HG03139 (cell line): ENCODE results near the gene TMC4.

Source experiments
- ATAC-seq: cut with Tn5 transposase; IDR thresholded peaks from one replicate; pipeline ENCODE4 v1.9.1; 2021; ENCODE audit not compliant: unreplicated experiment

Gene TMC4

GRCh38 chr19:54133957-54134590 is 38.9 kb downstream of the TMC4 start:
- no peak for ATAC-seq

DNA sequence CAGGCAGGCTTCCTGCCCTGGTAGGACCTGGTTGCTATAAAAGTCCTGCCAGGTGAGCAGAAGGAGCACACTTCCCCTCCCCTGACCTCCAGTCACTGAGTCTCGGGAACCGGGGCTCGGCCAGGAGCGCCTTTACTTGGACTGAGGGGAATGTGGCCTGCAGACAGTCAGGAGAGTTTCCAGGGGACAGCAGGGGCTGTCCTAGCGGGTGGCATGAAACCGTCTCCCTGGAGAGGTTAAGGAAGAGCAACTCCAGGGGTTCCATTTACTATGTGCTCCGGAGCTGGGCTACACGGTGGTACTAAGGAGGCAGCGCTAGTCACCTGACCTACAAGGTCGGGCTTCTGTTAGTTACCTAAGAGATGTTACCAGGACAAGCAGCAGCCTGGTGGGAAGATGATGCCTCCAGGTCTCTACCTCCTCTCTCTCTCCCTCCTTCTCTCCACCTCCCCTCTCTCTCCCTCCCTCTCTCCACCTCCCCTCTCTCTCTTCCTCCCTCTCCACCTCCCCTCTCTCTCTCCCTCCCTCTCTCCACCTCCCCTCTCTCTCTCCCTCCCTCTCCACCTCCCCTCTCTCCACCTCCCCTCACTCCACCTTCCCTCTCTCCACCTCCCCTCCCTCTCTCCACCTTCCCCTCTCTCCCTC is 39.5 kb downstream of the TMC4 start:
- ATAC-seq, result no peak

DNA sequence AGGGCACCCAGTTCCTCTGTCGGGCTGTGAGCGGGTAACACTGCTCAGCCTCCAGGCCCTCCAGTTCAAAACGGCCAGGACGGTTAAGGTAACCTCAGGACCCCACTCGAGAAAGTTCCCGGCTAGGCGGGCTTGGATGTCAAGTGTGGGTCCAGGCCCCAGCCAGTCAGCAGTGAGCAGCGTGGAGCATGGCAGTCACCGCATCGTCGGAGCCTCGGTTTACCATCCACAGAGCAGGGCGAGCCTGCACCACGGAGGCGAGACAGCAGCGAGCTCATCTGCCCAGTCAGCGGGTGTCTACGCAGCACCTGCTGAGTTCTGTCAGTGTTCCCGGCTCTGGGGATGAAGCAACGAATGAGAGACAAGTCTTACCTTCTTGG is 43.4 kb downstream of the TMC4 start:
- no peak for ATAC-seq

GRCh38 chr19:54128796-54129616 is 44.0 kb downstream of the TMC4 start:
- no peak for ATAC-seq

- no peak for ATAC-seq
Observed at GRCh38 chr19:54128441-54128725, 44.6 kb downstream of the TMC4 start.

DNA sequence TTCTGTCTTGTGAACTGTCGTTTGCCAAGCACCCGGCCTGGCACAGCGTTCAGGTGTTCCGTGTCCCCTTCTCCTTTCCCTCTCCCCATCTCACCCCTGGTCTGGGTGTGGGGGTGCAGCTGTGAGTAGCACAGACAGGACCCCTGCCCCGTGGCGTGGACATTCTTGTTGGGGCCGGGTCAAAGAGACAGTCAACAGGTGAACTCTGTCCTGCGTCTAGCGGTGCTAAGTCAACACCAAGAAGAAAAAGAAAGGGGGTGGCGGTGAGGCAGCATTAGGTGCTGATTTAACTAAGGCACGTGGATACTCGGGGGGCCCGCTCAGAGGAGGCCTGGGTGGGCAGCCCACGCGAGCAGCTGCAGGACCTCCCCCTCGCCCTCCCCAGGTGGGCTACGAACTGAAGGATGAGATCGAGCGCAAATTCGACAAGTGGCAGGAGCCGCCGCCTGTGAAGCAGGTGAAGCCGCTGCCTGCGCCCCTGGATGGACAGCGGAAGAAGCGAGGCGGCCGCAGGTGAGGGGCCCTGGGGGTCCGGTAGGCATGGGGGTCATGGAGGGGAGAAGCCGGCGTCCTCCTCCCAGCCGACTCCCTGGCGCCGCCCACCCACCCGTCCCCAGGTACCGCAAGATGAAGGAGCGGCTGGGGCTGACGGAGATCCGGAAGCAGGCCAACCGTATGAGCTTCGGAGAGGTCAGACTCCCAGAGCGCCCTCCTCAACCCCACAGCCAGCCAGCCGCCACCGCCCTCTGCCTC is 45.1 kb downstream of the TMC4 start:
- no peak for ATAC-seq

GRCh38 chr19:54125713-54126112 is 47.2 kb downstream of the TMC4 start:
- ATAC-seq, result no peak

GRCh38 chr19:54124393-54124792 is 48.6 kb downstream of the TMC4 start:
- no peak for ATAC-seq

GRCh38 chr19:54123682-54124081 is 49.3 kb downstream of the TMC4 start:
- no peak for ATAC-seq

- ATAC-seq, result no peak
Observed at GRCh38 chr19:54121259-54121658, 51.7 kb downstream of the TMC4 start.

- peak; percentile 68 for ATAC-seq
Observed at GRCh38 chr19:54115109-54116063, 57.6 kb downstream of the TMC4 start, which contains the start of the genes PRPF31 and TFPT. Gene PRPF31, plus strand, starts transcription at chr19:54115754. Its CDS starts 2,525 bp downstream, at chr19:54118279. Gene TFPT, minus strand, starts transcription at chr19:54115657. Its CDS starts 388 bp downstream, at chr19:54115269.

DNA sequence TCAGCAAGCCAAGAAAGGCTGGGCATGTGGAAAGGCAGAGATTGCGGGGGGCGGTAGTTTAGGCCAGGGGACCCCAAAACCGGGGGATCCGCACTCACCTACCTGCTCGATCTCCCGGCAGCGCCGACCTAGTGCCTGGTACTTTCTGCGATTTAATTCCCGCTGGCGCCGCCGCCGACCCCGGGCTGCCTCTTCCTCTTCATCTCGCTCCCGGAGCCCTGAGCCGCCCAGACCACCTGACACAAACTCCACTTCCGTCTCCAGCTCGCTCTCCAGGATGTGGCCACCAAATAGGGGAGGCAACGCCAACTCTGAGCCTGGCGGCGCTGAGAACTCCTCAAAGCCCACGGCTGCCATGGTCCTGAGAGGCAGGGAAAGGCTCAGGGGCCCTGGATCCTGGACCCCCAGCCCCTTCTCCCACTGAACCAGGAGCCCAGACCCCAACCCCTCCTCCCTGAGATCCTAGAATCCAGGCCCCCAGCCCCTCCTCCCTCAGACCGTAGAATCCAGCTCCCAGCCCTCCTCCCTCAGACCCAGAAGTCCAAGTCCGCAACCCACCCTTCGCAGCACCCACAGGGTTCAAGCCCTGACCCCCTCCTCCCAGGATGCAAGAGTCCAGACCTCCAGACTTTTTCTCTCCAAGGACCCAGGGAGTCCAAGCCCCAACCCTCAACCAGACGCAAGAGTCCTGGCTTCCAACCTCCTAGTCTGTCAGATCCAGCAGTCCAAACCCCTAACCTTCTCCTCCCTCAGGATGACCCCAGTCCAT is 58.4 kb downstream of the TMC4 start:
- ATAC-seq, result no peak
